Activated CD4-positive, alpha-beta memory T cell treated with anti-CD3 and anti-CD28 coated beads, Interleukin-2, amount 10 ng/mL, durations not matched to agents 7 days and 5 days (primary cell): ENCODE data around the gene AGMO. TPM values are rescaled to one million over a fixed set of nuclear protein-coding genes. Genes with fewer than 3 reads are reported as not detected.
"Not testable (repeated sequence)": the region's sequence is repeated elsewhere in the genome, so short reads cannot be mapped to it uniquely, and the experiment has no call there.

Experiments used
- CTCF ChIA-PET: fragments of 350-600 bp; sonication (Branson Sonifier 250); formaldehyde crosslinking; loops from one replicate; lab custom pipeline; 2021; ENCODE audit warnings: antibody characterized with exemption, inconsistent platforms; lab: Charles Lee
- POLR2A ChIA-PET: fragments of 350-600 bp; sonication (Branson Sonifier 250); formaldehyde crosslinking; loops from one replicate; lab custom pipeline; 2021; ENCODE audit warnings: antibody characterized with exemption; lab: Charles Lee
- DNase-seq: peaks from one replicate; pipeline ENCODE4 v3.0.0-alpha.2; 2020
- H3K27ac Mint-ChIP-seq: one replicate; pipeline ENCODE4 v1.8.0; 2021; ENCODE audit warnings: mild to moderate bottlenecking, mixed read lengths
- H3K27me3 Mint-ChIP-seq: one replicate; pipeline ENCODE4 v1.8.0; 2021; ENCODE audit warnings: mixed read lengths
- H3K36me3 Mint-ChIP-seq: one replicate; pipeline ENCODE4 v1.8.0; 2021; ENCODE audit warnings: low read depth, mixed read lengths
- H3K4me1 Mint-ChIP-seq: one replicate; pipeline ENCODE4 v1.8.0; 2021; ENCODE audit warnings: mixed read lengths
- H3K4me3 Mint-ChIP-seq: one replicate; pipeline ENCODE4 v1.8.0; 2021; ENCODE audit warnings: mild to moderate bottlenecking, mixed read lengths
- H3K9me3 Mint-ChIP-seq: one replicate; pipeline ENCODE4 v1.8.0; 2021; ENCODE audit warnings: mixed read lengths
- total RNA-seq, 2 experiments: library from RNA; stranded (reverse); gene quantifications; one replicate each; pipeline ENCODE4 v1.2.3, GENCODE V29; 2021

Gene AGMO
- total RNA-seq, 2 experiments from 2014 or later, result not detected

- POLR2A ChIA-PET, result no interaction called here
- Mint-ChIP-seq H3K36me3 (no peaks in the 10 kb centered on the region), H3K9me3 (no peaks in the 10 kb centered on the region), H3K27me3 (no peaks in the 10 kb centered on the region), H3K4me1 (no peaks in the 10 kb centered on the region), H3K27ac (no peak overlapping the region), H3K4me3 (no peak overlapping the region)
- CTCF ChIA-PET, result no interaction called here
- DNase-seq, result no peak
Measured at GRCh38 chr7:15330943-15331342, 230.9 kb downstream of the AGMO start.

DNA sequence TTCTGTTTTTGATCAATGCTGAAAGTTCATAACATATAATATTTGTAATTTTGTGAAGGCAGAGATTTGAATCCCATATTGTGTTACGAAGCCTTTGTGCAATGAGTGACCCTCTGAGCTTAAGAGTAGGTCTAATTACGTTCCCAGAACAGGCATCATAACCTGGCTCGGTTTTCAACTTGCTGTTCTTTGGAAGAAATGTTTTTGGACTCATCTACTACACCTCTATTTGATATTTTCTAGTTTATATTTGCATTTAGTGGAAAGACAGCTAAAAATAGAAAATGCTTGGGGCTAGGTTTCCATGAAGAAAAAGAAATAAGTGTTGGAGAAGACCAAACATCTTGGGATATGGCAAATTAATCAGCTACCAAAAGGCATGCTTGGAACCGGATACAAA lies 234.8 kb downstream of the AGMO start:
- Mint-ChIP-seq H3K4me1 (no peaks in the 10 kb centered on the region), H3K27me3 (no peaks in the 10 kb centered on the region), H3K36me3 (no peaks in the 10 kb centered on the region), H3K9me3 (no peaks in the 10 kb centered on the region), H3K27ac (no peak overlapping the region), H3K4me3 (no peak overlapping the region)
- POLR2A ChIA-PET, result no interaction called here
- CTCF ChIA-PET, result no interaction called here
- no peak for DNase-seq

- no peak for DNase-seq
- no peaks in the 10 kb centered on the region for H3K9me3 Mint-ChIP-seq
- ChIA-PET POLR2A (no interaction called here), CTCF (interaction anchor here (0.6 kb wide), 1 partner anchor 721 kb away, joined by 3 read pairs; no protein-coding TSS in a partner anchor)
- H3K4me3 Mint-ChIP-seq, result no peak overlapping the region
- no peaks in the 10 kb centered on the region for H3K27me3 Mint-ChIP-seq
- no peak overlapping the region for H3K27ac Mint-ChIP-seq
- H3K36me3 Mint-ChIP-seq, result no peaks in the 10 kb centered on the region
- no peaks in the 10 kb centered on the region for H3K4me1 Mint-ChIP-seq
Measured at GRCh38 chr7:15326044-15326644, 235.7 kb downstream of the AGMO start.

DNA sequence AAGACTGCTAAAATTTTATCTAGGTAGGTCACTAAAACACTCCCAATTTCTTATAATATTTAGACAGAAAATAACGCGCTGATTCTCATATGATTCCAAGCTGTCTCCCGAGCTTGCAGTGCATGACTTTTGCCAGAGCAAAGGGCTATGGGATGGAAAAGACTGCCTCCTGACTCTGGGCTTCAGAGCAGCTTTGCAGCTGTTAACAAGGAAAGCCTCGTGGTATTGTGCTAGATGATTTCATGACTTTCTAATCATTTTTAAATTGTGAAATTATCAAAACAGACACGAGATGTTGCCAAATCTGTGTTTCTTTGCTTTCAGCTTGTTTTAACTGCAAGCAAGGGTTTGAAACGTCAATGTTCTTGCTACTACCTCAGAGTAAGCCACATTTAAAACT lies 238.3 kb downstream of the AGMO start:
- ChIA-PET POLR2A (no interaction called here), CTCF (no interaction called here)
- no peaks in the 10 kb centered on the region for H3K27me3 Mint-ChIP-seq
- no peaks in the 10 kb centered on the region for H3K9me3 Mint-ChIP-seq
- H3K27ac Mint-ChIP-seq, result no peak overlapping the region
- H3K4me3 Mint-ChIP-seq, result no peak overlapping the region
- DNase-seq, result no peak
- H3K4me1 Mint-ChIP-seq, result no peaks in the 10 kb centered on the region
- H3K36me3 Mint-ChIP-seq, result no peaks in the 10 kb centered on the region

- ChIA-PET CTCF (no interaction called here), POLR2A (no interaction called here)
- H3K27me3 Mint-ChIP-seq, result no peaks in the 10 kb centered on the region
- no peaks in the 10 kb centered on the region for H3K9me3 Mint-ChIP-seq
- no peak overlapping the region for H3K4me3 Mint-ChIP-seq
- no peak overlapping the region for H3K27ac Mint-ChIP-seq
- H3K4me1 Mint-ChIP-seq, result no peaks in the 10 kb centered on the region
- H3K36me3 Mint-ChIP-seq, result no peaks in the 10 kb centered on the region
- DNase-seq, result no peak
Measured at GRCh38 chr7:15317215-15317614, 244.6 kb downstream of the AGMO start.

DNA sequence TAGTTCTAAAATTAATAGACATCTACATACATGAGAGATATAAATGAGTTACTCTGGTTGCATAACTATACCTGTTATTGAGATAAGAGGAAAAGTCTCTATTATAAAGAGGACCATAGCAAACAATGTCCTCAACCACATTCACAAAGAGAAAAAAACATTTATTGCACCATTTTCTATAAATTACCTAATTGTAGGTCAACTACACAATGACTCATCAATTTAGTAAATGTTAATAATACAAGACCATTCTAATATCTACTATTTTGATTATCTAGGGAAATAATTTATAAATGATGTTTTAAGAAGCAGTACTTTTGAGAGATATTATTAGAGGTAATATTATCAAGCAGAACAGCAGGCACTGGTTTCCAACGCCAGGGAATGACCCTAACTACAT lies 246.1 kb downstream of the AGMO start:
- Mint-ChIP-seq H3K27ac (no peak overlapping the region), H3K36me3 (no peaks in the 10 kb centered on the region), H3K9me3 (no peaks in the 10 kb centered on the region), H3K27me3 (no peaks in the 10 kb centered on the region), H3K4me3 (no peak overlapping the region), H3K4me1 (no peaks in the 10 kb centered on the region)
- ChIA-PET CTCF (no interaction called here), POLR2A (no interaction called here)
- no peak for DNase-seq

GRCh38 chr7:15314922-15315321 lies 246.9 kb downstream of the AGMO start:
- no peaks in the 10 kb centered on the region for H3K36me3 Mint-ChIP-seq
- CTCF ChIA-PET, result no interaction called here
- no peak overlapping the region for H3K27ac Mint-ChIP-seq

GRCh38 chr7:15313361-15313760 lies 248.5 kb downstream of the AGMO start:
- CTCF ChIA-PET, result no interaction called here
- no peaks in the 10 kb centered on the region for H3K9me3 Mint-ChIP-seq
- H3K27ac Mint-ChIP-seq, result no peak overlapping the region
- POLR2A ChIA-PET, result no interaction called here
- H3K27me3 Mint-ChIP-seq, result no peaks in the 10 kb centered on the region
- no peak overlapping the region for H3K4me3 Mint-ChIP-seq
- no peaks in the 10 kb centered on the region for H3K4me1 Mint-ChIP-seq
- H3K36me3 Mint-ChIP-seq, result no peaks in the 10 kb centered on the region
- no peak for DNase-seq

More at GRCh38 chr7:15314922-15315321, 246.9 kb downstream of the AGMO start:
- H3K27me3 Mint-ChIP-seq, result no peaks in the 10 kb centered on the region
- H3K4me1 Mint-ChIP-seq, result no peaks in the 10 kb centered on the region
- no peak overlapping the region for H3K4me3 Mint-ChIP-seq
- DNase-seq, result no peak
- no peaks in the 10 kb centered on the region for H3K9me3 Mint-ChIP-seq
- POLR2A ChIA-PET, result no interaction called here

DNA sequence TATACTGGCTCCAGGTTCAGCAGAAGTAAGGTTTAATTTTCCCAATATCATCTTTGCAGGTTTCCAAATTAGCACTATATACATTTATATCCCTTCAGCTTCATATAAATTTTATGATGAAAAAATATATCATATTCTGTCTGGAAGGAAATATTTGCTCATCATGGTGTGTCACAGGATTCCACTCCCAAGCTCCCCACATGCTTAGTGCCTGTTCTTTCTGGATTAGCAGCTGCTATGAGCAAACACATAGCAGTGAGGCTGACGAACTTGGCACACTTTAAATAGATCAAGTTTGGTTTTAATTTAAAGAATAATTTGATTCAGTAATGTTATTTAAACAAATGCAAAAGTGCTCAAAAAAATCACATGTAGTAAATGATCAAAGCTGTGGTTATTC lies 251.9 kb downstream of the AGMO start:
- CTCF ChIA-PET, result no interaction called here
- H3K4me3 Mint-ChIP-seq, result no peak overlapping the region
- POLR2A ChIA-PET, result no interaction called here

DNA sequence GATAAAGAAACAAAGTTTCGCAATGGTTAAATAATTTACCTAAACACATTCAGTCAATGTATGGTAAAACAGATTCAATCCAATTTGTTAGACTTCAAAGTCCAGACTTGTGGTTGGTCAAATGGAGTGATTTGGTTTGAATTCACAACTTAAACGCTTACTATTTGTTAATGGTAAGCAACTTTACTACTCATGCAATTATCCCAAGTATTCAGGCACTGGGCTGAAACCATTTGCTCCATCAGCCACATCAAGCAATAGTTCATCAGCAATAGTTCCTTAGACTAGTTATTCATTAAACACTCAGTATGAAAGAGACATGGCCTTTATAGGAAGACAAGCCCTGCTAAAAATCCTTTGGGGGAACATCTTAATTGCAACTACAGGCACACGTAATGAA lies 253.0 kb downstream of the AGMO start:
- no peak for DNase-seq
- ChIA-PET POLR2A (no interaction called here), CTCF (no interaction called here)
- no peak overlapping the region for H3K4me3 Mint-ChIP-seq
- H3K36me3 Mint-ChIP-seq, result no peaks in the 10 kb centered on the region
- no peak overlapping the region for H3K27ac Mint-ChIP-seq
- no peaks in the 10 kb centered on the region for H3K4me1 Mint-ChIP-seq
- no peaks in the 10 kb centered on the region for H3K9me3 Mint-ChIP-seq
- H3K27me3 Mint-ChIP-seq, result no peaks in the 10 kb centered on the region

More for the DNA sequence above, 251.9 kb downstream of the AGMO start:
- H3K27me3 Mint-ChIP-seq, result no peaks in the 10 kb centered on the region
- H3K9me3 Mint-ChIP-seq, result no peaks in the 10 kb centered on the region
- H3K4me1 Mint-ChIP-seq, result no peaks in the 10 kb centered on the region
- no peak overlapping the region for H3K27ac Mint-ChIP-seq
- H3K36me3 Mint-ChIP-seq, result no peaks in the 10 kb centered on the region
- no peak for DNase-seq

DNA sequence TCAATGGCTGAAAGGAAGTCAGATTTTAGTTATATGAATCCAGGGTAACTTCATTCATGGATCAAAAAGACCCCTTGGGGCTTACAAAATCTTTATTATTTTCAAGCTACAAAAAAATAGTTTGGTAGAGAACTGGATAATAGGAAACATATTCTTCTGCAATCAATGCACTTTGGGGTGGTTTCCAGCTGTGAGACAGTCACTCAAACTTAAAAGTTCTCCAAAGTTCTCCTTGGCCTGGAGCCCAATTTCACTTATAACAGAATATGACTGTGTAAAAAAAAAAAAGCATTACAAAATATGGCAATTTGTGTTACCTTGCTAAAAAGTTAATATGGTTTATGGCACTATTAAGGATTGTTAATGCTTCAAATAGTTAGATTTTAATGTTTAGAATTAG lies 255.5 kb downstream of the AGMO start:
- POLR2A ChIA-PET, result no interaction called here
- CTCF ChIA-PET, result no interaction called here
- Mint-ChIP-seq H3K36me3 (no peaks in the 10 kb centered on the region), H3K27ac (no peak overlapping the region), H3K27me3 (no peaks in the 10 kb centered on the region), H3K4me3 (no peak overlapping the region), H3K4me1 (no peaks in the 10 kb centered on the region), H3K9me3 (no peaks in the 10 kb centered on the region)
- no peak for DNase-seq

DNA sequence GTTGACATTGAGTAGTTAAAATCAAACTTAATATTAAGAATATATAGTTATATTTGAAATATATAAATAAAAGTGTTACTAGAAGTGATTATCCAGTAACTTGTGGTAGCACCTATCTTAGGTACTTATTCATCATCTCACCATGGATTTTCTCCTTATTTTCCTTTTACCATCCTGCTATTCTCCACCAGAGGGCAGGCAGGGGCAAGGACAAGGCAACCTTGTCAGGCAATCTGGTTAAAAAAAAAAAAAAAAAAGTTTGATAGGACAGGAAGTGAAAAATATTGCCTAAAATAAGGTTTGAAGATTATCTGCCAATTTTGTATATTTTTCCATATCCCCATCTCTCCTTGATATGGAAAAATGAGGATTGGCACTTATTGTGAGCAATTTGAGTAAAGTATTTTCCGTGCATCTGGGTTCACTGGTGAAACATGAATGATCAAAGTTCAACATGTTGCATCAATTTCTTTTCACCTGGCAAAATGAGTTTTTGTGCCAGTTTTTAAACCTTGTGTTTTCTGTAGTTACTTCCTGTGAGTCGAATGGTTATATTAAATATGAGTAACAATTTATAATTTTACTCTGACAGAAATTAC lies 256.7 kb downstream of the AGMO start:
- no peak for DNase-seq
- Mint-ChIP-seq H3K27ac (no peak overlapping the region), H3K4me3 (no peak overlapping the region), H3K27me3 (no peaks in the 10 kb centered on the region), H3K4me1 (no peaks in the 10 kb centered on the region), H3K36me3 (no peaks in the 10 kb centered on the region), H3K9me3 (no peaks in the 10 kb centered on the region)
- CTCF ChIA-PET, result interaction anchor here (0.8 kb wide), 1 partner anchor 14 kb away, joined by 5 read pairs; no protein-coding TSS in a partner anchor
- POLR2A ChIA-PET, result no interaction called here

DNA sequence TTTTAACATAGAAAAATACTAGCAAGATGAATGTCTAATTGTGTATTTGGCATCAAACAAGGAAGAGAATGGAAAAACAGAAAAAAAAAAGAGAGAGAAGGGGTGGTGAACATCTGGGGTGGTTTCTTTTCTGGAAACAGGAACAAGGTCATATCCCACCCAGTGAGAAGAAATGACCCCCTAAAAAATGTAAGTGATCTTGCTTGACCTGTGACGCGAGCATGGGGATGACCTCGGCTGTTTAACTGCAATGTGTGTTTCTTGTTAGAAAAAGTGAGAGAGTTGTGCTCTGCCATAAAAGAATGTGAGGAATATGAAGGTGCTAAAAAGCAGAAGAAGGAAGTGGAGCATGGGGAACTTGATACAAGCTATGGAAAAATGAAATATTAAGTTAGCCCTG lies 258.5 kb downstream of the AGMO start:
- DNase-seq, result no peak
- no peak overlapping the region for H3K4me3 Mint-ChIP-seq
- H3K27ac Mint-ChIP-seq, result no peak overlapping the region
- H3K27me3 Mint-ChIP-seq, result no peaks in the 10 kb centered on the region
- H3K4me1 Mint-ChIP-seq, result no peaks in the 10 kb centered on the region
- H3K36me3 Mint-ChIP-seq, result no peaks in the 10 kb centered on the region
- POLR2A ChIA-PET, result no interaction called here
- no peaks in the 10 kb centered on the region for H3K9me3 Mint-ChIP-seq
- CTCF ChIA-PET, result no interaction called here

- CTCF ChIA-PET, result not testable (repeated sequence)
Measured at GRCh38 chr7:15300986-15301385, 260.8 kb downstream of the AGMO start.

More at GRCh38 chr7:15300986-15301385, 260.8 kb downstream of the AGMO start:
- H3K36me3 Mint-ChIP-seq, H3K27me3 Mint-ChIP-seq, H3K4me1 Mint-ChIP-seq, H3K9me3 Mint-ChIP-seq, DNase-seq, H3K4me3 Mint-ChIP-seq, H3K27ac Mint-ChIP-seq, POLR2A ChIA-PET: not testable (repeated sequence)
